NOMO-1 treated with dmso at 0.1 percent for 144 hours (cell line): ENCODE measurements around the gene EPHB2.

Experiments
- DNase-seq: peaks from one replicate; lab custom pipeline; 2025; ENCODE audit not compliant: unreplicated experiment; lab: John Stamatoyannopoulos, UW

The EPHB2 gene

GRCh38 chr1:22749919-22750684, 39.5 kb downstream of the EPHB2 start:
- peak; percentile 18 for DNase-seq

- no peak for DNase-seq
Observed at GRCh38 chr1:22750685-22751051, 40.0 kb downstream of the EPHB2 start.

- no peak for DNase-seq
Observed at GRCh38 chr1:22751124-22751531, 40.5 kb downstream of the EPHB2 start.

GRCh38 chr1:22752339-22752738, 41.7 kb downstream of the EPHB2 start:
- no peak for DNase-seq

- no peak for DNase-seq
Observed at GRCh38 chr1:22753481-22753971, 42.9 kb downstream of the EPHB2 start.

- no peak for DNase-seq
Observed at GRCh38 chr1:22754106-22754768, 43.6 kb downstream of the EPHB2 start.

- DNase-seq, result no peak
Observed at GRCh38 chr1:22754824-22755223, 44.2 kb downstream of the EPHB2 start.

GRCh38 chr1:22755641-22756040, 45.0 kb downstream of the EPHB2 start:
- no peak for DNase-seq

GRCh38 chr1:22756125-22756735, 45.6 kb downstream of the EPHB2 start:
- no peak for DNase-seq

GRCh38 chr1:22760455-22760854, 49.8 kb downstream of the EPHB2 start:
- no peak for DNase-seq

- no peak for DNase-seq
Observed at GRCh38 chr1:22761101-22761500, 50.5 kb downstream of the EPHB2 start.

- DNase-seq, result no peak
Observed at GRCh38 chr1:22761821-22762220, 51.2 kb downstream of the EPHB2 start.

- no peak for DNase-seq
Observed at GRCh38 chr1:22763487-22764200, 53.0 kb downstream of the EPHB2 start.

- DNase-seq, result no peak
Observed at GRCh38 chr1:22767852-22768251, 57.2 kb downstream of the EPHB2 start.

GRCh38 chr1:22769932-22770331, 59.3 kb downstream of the EPHB2 start:
- DNase-seq, result no peak

GRCh38 chr1:22772014-22772413, 61.4 kb downstream of the EPHB2 start:
- no peak for DNase-seq

- no peak for DNase-seq
Observed at GRCh38 chr1:22773981-22774832, 63.6 kb downstream of the EPHB2 start.

GRCh38 chr1:22774833-22775182, 64.2 kb downstream of the EPHB2 start:
- no peak for DNase-seq

GRCh38 chr1:22775478-22775877, 64.8 kb downstream of the EPHB2 start:
- no peak for DNase-seq

- DNase-seq, result no peak
Observed at GRCh38 chr1:22776035-22776613, 65.5 kb downstream of the EPHB2 start.
